ENCODE measurements around the gene DFFA.

DNA sequence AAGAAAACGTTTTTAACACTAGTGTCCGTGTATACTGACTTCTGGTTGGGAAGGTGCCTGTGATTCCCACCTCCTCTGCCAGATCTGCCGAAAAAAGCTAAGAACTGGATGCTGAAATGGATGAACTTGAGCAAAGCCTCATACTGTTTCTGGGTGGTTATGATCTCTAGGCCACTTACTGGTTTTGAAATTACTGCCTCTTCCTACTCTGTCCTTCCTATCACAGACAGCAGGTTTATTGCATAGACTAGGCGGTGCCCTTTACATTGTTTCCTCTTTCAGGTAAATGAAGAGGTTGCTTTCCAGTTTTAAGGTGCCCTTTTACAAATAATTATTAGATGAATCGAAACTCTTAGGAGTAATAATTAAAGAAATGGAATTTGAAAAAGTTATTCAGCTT is 29.9 kb upstream of the DFFA start:
- TF ChIP-seq, protein P1, sequence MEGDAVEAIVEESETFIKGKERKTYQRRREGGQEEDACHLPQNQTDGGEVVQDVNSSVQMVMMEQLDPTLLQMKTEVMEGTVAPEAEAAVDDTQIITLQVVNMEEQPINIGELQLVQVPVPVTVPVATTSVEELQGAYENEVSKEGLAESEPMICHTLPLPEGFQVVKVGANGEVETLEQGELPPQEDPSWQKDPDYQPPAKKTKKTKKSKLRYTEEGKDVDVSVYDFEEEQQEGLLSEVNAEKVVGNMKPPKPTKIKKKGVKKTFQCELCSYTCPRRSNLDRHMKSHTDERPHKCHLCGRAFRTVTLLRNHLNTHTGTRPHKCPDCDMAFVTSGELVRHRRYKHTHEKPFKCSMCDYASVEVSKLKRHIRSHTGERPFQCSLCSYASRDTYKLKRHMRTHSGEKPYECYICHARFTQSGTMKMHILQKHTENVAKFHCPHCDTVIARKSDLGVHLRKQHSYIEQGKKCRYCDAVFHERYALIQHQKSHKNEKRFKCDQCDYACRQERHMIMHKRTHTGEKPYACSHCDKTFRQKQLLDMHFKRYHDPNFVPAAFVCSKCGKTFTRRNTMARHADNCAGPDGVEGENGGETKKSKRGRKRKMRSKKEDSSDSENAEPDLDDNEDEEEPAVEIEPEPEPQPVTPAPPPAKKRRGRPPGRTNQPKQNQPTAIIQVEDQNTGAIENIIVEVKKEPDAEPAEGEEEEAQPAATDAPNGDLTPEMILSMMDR (IDR thresholded peaks at IDR 0.05) = no peak
- TF ChIP-seq EZH2phosphoT487 (IDR thresholded peaks at IDR 0.05; ENCODE audit: borderline replicate concordance, low read depth) (no peak), FOXM1 (IDR thresholded peaks at IDR 0.05; ENCODE audit: low read depth) (no peak), NRF1 (IDR thresholded peaks at IDR 0.05; ENCODE audit: low read depth, low read length) (no peak)

All from SK-N-SH (cell line).